GM12891 (cell line): ENCODE data around the gene ZMYND15.

Source experiments
- POLR2A ChIP-seq: IDR thresholded peaks from 2 replicates; pipeline ENCODE4 v1.6.1; 2011; ENCODE audit warnings: low read depth, low read length, control low read depth
- POLR2AphosphoS5 ChIP-seq: IDR thresholded peaks from 2 replicates; pipeline ENCODE4 v1.6.1; 2011; ENCODE audit warnings: low read depth, low read length, control low read depth
- POU2F2 ChIP-seq: IDR thresholded peaks from 2 replicates; pipeline ENCODE4 v1.6.1; 2011; ENCODE audit warnings: low read depth, mild to moderate bottlenecking, control low read depth, low read length, moderate library complexity
- SPI1 ChIP-seq: IDR thresholded peaks from 2 replicates; pipeline ENCODE4 v1.6.1; 2011; ENCODE audit warnings: low read depth, low read length, control low read depth
- TAF1 ChIP-seq: IDR thresholded peaks from 2 replicates; pipeline ENCODE4 v1.6.1; 2011; ENCODE audit warnings: low read depth, low read length, control low read depth

GRCh38 chr17:4768298-4768697, 28.7 kb downstream of the ZMYND15 start:
- TF ChIP-seq POLR2A (no peak), POU2F2 (no peak), TAF1 (no peak), POLR2AphosphoS5 (no peak), SPI1 (no peak)
